Activated CD8-positive, alpha-beta memory T cell treated with anti-CD3 and anti-CD28 coated beads, Interleukin-2, amount 50 U/mL, for 24 hours (primary cell): ENCODE data around the gene SNIP1.
"Not testable (repeated sequence)": the region's sequence is repeated elsewhere in the genome, so short reads cannot be mapped to it uniquely, and the experiment has no call there.

Experiments
- DNase-seq: peaks from one replicate; pipeline ENCODE4 v3.0.0-alpha.2; 2020; ENCODE audit errors: extremely low read depth

Gene SNIP1

GRCh38 chr1:37559080-37559479 lies 5.0 kb upstream of the SNIP1 start:
- no peak for DNase-seq

- no peak for DNase-seq
Observed at GRCh38 chr1:37558411-37558810, 4.3 kb upstream of the SNIP1 start.

- DNase-seq = no peak
Observed at GRCh38 chr1:37557402-37557801, 3.3 kb upstream of the SNIP1 start.

- DNase-seq = no peak
Observed at GRCh38 chr1:37556712-37557196, 2.7 kb upstream of the SNIP1 start, which contains the start of gene DNALI1. TSS of gene DNALI1 (plus strand) at chr1:37556940. CDS start at chr1:37556995, 55 bp downstream.

- DNase-seq = no peak
Observed at GRCh38 chr1:37553598-37553926, 531 bp downstream of the SNIP1 start.

- DNase-seq = no peak
Observed at GRCh38 chr1:37549341-37549740, 4.8 kb downstream of the SNIP1 start.

- no peak for DNase-seq
Observed at GRCh38 chr1:37545019-37545418, 9.1 kb downstream of the SNIP1 start.

- DNase-seq = no peak
Observed at GRCh38 chr1:37544530-37544929, 9.6 kb downstream of the SNIP1 start.

GRCh38 chr1:37540036-37540785 lies 13.9 kb downstream of the SNIP1 start:
- no peak for DNase-seq

GRCh38 chr1:37539154-37539553 lies 14.9 kb downstream of the SNIP1 start:
- DNase-seq = not testable (repeated sequence)

- no peak for DNase-seq
Observed at GRCh38 chr1:37537378-37537777, 16.7 kb downstream of the SNIP1 start.

- DNase-seq = no peak
Observed at GRCh38 chr1:37533317-37534093, 20.6 kb downstream of the SNIP1 start.

GRCh38 chr1:37532418-37533156 lies 21.5 kb downstream of the SNIP1 start:
- DNase-seq = not testable (repeated sequence)

- not testable (repeated sequence) for DNase-seq
Observed at GRCh38 chr1:37529888-37530287, 24.2 kb downstream of the SNIP1 start.

GRCh38 chr1:37519613-37520012 lies 34.5 kb downstream of the SNIP1 start:
- DNase-seq = no peak

- peak; percentile 40 for DNase-seq
Observed at GRCh38 chr1:37518929-37519328, 35.2 kb downstream of the SNIP1 start.

- DNase-seq = not testable (repeated sequence)
Observed at GRCh38 chr1:37518241-37518640, 35.9 kb downstream of the SNIP1 start.

- DNase-seq = no peak
Observed at GRCh38 chr1:37517569-37517968, 36.5 kb downstream of the SNIP1 start.

GRCh38 chr1:37515185-37516034 lies 38.7 kb downstream of the SNIP1 start:
- DNase-seq = no peak

- peak; percentile 26 for DNase-seq
Observed at GRCh38 chr1:37514350-37515184, 39.5 kb downstream of the SNIP1 start, which contains the start of gene MEAF6. TSS of gene MEAF6 (minus strand) at chr1:37514766. CDS start at chr1:37514746, 20 bp downstream.
